Fibroblast of skin of scalp (primary cell): Measurements from ENCODE around the gene FIGNL1.
"Not testable (repeated sequence)": the region's sequence is repeated elsewhere in the genome, so short reads cannot be mapped to it uniquely, and the experiment has no call there.

Experiments used
- DNase-seq: peaks from one replicate; pipeline ENCODE4 v3.0.0-alpha.2; 2013

Gene FIGNL1

GRCh38 chr7:50471970-50472369, 21.8 kb upstream of the FIGNL1 start:
- no peak for DNase-seq

DNA sequence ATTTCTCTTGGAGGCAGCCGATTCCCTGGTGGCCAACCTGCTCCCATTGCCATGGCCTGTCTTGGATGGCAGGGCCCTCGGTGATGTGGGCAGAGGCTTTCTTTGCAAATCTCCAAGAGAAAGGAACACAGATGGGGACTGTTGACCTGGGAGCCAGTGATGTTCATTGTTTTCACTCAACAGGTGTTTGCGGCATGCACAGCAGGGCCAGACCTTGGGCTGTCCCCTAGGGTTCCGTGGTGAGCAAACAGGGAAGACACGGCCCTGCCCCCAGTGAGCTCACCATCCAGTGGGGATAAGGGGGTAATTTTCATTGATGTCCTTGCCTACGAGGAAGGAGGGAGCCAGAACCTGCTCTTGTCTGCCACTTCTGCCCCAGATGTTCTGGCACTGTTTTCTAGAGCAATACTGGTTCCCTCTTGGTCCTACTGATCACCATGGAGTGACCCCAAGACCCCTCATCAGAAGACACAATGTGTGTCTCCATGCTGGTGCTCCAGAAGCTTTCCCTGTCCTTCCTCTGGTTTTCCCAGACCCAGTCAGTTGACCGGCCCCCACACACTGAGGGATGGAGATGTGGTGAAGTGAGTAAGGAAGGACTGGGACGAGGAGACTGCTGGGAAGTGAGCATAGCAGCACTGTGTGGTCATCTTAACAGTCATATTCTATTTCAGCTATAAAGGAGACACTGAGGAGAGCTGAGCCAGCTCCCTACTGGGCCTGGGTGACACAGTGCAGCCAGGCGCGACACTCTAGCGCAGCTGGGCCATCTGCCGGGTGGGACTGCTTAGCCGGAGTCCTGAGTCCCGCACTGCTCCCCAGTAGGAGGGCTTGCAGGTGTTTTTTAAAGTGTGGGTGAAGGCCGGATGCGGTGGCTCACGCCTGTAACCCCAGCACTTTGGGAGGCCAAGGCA, 20.4 kb upstream of the FIGNL1 start:
- DNase-seq: no peak

DNA sequence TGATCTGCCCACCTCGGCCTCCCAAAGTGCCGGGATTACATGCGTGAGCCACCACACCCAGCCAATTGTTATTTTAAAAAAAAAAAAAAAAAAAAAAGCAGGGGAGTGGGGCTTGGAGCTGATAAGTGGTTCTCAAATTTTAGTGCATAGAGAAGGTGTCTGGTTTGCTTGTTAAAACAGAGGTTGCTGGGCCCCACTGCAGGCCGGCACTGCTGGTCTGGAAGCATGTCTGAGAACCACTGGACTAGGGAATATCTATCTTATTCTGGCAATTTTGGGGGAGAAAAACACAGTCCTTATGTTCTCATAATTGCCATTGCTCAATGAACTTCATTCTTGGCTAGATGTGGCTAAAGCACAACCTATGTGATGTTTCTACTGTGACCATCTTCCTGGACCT, 19.0 kb upstream of the FIGNL1 start:
- DNase-seq: no peak

DNA sequence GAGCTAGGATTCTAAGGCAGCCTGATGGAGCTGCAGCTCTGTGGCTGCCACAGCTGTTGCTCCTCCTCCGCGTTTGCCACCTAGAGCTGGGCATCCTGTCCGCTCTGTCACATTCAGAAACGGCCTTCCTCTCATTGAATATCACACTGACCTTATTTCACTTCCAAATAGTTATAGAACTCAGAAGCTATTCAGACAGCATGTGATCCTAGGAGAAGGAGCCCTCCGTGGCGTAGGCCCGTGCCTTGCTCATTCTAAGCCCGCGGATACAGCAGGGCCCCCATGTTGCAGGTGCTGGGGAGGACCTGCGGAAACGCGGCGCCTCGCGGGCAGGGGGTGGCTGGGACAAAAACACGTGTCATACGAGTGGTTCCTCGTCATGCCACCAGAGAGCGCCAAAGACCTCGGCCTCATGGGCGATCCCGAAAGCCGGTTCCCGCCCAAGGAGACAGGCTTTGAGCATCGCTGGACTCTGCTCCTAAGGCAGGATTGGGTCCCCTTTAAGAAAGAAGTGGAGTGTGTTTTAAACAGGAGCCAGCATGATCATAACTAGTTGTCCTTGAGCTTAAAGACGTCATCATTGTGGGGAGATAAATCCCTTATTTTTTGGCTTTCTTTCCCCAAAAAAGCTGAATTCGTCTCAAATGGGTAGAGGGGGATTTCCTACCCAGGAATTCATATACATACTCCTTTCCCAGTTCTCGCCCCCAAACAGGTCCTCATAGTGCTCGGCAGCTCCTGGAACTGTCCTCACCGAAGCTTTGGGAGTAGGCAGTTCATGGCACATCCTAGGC, 17.9 kb upstream of the FIGNL1 start:
- DNase-seq: peak; percentile 68

DNA sequence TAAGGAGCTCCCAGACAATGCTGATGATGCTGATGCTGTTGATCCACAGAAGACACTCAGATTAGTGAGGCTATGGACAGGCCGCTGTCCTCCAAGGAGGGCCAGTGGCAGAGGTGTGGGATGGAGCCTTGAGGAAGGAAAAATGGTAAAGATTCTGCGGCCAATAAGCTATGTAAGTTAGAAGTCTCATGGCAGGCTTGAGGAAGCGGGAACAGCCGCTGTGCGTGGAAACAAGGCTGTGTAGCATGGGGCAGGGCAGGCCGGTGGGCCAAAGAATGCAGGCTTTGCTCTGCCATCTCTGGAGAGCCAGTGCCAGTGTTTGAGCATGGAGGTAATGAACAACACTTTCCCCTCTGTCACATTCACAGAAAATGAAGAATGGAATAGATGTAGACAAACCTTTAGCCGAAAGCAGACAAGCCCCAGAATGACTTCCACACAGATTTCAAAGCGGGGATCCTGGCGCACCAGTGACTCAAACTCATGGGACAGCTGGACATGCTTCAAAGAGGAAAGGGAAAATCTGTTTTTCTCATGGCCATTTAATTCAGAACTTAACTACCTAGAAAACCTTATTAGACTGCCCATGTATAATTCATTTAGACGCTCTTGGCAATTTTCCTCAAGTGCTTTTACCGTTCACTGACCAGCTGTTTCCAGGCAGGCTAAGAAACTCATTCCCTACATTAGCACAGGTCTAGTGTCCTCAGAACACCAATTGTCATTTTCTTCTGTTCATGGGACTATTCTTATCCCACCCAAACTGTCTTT, 16.9 kb upstream of the FIGNL1 start:
- DNase-seq: no peak

DNA sequence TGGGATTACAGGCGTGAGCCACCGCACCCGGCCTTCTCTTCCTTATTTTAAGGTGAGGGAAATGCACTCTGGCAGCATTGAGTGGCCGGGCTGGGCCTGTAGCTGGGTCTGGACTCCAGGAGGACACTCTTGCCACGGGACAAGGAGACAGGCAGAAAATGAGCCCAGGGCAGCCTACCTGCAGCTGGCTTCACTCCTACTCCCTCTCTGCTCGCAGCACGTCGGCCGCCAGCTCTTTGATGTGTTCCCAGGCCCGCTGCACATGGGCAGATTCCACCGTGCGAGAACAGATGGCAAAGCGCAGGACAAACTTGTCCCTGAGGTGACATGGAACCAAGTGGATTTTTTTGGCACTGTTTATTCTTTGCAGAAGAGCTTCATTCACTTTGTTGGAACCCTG, 12.9 kb upstream of the FIGNL1 start:
- no peak for DNase-seq

DNA sequence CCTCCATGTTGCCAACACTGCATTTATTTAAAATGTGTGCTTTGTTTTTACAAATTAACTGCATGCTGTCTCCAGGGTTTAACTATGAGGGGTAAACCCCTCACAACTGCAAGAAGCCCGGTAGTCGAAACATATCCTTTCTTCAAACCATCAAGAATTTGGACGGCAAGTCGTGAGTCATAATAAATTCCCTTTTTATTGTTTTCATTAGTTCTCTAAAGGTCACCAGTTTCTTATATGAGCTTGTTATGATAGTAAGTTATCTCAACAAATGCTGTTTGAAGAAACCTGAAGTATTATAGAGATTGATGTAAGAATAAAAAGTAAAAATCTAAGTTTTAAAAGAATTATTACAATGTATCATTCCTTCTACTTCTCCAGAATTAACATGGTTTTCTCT, 12.2 kb upstream of the FIGNL1 start:
- DNase-seq: no peak

GRCh38 chr7:50461695-50462094, 11.5 kb upstream of the FIGNL1 start:
- DNase-seq: no peak

DNA sequence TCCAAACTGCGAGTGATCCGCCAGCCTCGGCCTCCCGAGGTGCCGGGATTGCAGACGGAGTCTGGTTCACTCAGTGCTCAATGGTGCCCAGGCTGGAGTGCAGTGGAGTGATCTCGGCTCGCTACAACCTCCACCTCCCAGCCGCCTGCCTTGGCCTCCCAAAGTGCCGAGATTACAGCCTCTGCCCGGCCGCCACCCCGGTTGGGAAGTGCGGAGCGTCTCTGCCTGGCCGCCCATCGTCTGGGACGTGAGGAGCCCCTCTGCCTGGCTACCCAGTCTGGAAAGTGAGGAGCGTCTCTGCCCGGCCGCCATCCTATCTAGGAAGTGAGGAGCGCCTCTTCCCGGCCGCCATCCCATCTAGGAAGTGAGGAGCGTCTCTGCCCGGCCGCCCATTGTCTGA, 9.0 kb upstream of the FIGNL1 start:
- DNase-seq: not testable (repeated sequence)

GRCh38 chr7:50458651-50459050, 8.5 kb upstream of the FIGNL1 start:
- not testable (repeated sequence) for DNase-seq

- DNase-seq: no peak
Measured at GRCh38 chr7:50456371-50457123, 6.4 kb upstream of the FIGNL1 start.

DNA sequence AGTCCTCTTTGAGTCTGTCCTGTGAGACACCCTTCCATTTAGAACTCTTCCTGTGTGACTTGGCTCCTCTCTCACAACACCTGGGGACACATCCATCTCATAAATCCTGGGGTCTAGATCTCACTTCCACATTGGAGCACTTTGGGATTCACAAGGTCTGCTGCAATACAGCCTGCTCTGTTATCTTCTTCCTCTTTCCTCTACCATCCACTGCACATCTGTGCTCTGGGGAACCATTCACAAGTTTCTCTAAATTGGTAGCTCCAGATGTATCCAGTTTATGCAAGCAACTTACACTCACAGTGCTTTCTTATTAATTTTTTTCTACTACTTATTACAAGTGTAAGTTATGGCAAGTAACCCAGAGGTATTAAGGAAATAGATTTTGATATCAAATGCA, 5.5 kb upstream of the FIGNL1 start:
- DNase-seq: no peak

DNA sequence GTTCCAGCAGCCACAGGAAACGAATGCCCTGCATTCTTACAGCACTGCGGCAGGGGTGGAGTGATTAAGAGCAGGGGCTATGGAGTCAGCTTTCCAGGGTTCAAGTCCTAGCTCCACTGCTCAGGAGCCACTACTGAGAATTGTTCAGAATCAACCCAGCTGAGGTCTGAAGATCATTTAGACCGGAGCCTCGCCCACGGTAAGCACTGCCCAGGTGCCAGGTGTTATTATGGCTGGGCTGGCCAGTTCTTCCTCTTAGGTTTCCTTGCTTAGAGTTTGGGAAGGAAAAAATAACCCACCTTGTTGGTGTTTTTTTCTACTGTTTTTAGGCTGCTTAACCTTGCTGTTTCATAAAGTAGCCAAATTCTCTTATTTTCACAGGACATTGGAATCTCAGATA, 4.8 kb upstream of the FIGNL1 start:
- no peak for DNase-seq

DNA sequence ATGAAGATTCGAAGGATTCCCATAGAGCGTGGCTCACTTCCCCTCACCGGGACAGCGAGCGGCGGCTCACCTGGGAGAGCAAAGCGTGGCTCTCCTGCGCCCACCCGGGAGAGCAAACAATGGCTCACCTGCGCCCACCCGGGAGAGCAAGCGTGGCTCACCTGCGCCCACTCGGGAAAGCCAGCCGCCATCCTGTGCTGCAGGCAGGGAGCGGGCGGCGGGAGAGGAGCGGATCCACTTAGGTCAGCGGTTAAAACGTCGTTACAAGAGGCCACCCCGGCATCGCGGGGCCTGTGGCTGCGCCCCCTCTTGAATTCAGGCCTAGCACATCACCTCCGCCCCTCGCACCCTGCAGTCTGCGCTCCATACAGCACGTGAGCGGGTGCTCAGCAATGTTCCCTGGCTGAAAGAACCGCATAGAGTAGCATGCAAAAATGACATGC, 461 bp upstream of the FIGNL1 start:
- DNase-seq: no peak

GRCh38 chr7:50449501-50449880, 659 bp downstream of the FIGNL1 start:
- no peak for DNase-seq

DNA sequence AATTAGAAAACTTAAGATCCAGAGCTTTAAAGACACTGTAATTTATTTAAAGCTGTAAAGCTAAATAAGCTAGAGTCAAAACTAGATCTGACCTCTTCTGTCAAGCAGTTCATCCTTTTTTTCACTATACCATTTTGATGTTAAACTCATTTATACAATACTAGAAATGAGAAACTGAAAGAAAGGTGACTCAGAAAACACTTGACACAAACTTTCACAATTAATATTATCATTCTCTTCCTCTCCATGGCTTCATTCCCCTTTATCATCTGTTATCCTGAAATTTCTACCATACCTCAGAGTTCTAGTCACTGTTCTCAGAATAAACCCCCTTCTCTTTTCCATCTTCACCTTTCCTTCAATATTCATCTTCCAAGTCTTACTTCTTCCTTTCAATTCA, 1.3 kb downstream of the FIGNL1 start:
- DNase-seq: no peak

GRCh38 chr7:50446542-50446960, 3.6 kb downstream of the FIGNL1 start:
- peak; percentile 44 for DNase-seq

DNA sequence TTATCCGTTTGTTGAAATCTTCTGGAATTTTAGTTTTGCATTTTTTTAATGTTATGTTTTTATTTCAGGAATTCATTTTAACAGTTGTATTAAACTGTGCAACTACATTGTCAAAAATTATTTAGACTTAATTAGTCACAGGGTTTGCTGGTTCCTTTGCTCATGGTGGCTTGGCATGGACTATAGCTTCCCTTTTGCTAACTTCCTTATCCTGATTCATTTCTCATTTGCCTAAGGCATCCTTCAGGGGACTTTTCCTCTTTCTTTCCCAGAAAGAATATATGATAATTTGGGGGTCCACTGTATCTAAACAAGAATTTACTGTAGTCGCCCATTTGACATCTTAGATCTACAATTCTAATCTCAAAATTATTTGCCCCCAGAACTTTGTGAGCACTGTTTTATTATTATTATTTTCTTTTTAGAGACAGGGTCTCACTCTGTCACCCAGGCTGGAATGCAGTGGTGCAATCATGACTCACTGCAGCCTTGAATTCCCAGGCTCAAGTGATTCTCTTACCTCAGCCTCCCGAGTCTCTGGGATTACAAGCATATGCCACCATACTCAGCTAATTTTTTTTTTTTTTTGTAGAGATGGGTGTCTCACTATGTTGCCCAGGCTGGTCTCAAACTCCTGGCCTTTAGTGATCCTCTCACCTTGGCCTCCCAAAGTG, 13.9 kb downstream of the FIGNL1 start:
- peak; percentile 82 for DNase-seq

- DNase-seq: no peak
Measured at GRCh38 chr7:50431722-50432305, 18.3 kb downstream of the FIGNL1 start.

DNA sequence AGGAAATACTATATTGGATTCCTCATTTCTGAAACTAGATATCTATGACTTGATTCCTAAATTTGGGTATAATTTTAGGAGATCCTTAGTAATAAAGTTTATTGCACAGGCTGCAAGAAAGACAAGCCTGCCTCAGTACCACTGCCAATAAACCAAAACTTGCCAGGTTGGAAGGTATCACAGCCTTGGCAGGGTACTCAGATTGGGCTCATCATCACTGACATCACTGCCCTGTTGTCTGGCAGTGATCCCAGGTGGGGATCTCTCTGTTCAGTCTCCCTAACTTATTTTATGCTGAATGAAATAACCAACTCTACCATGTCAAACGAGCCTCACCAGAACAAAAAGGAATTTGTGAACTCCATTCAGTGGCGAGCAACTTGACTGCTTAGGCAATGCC, 18.8 kb downstream of the FIGNL1 start:
- no peak for DNase-seq

GRCh38 chr7:50428911-50429310, 21.2 kb downstream of the FIGNL1 start:
- no peak for DNase-seq
